Astrocyte (in vitro differentiated cells and primary cell): ENCODE data around the gene CTNNBIP1. TPM values are rescaled to one million over a fixed set of nuclear protein-coding genes. Genes with fewer than 3 reads are reported as not detected.

Source experiments
- DNase-seq: peaks from one replicate; pipeline ENCODE4 v3.0.0-alpha.2; 2010; ENCODE audit warnings: low read depth
- FAIRE-seq: peaks from 2 replicates; lab custom pipeline; 2011; peaks lifted over from hg19 to GRCh38; lab: Jason Lieb, UNC
- H2AFZ ChIP-seq: 2 replicates; pipeline ENCODE4 v1.6.0; 2012; ENCODE audit warnings: low read depth, low read length, inconsistent platforms
- H3K27ac ChIP-seq: 2 replicates; pipeline ENCODE4 v1.5.1; 2011; ENCODE audit warnings: low read depth, low read length, inconsistent platforms
- H3K27me3 ChIP-seq: 2 replicates; pipeline ENCODE4 v1.6.0; 2011; ENCODE audit warnings: low read length, inconsistent platforms; ENCODE audit not compliant: insufficient read depth
- H3K36me3 ChIP-seq: 2 replicates; pipeline ENCODE4 v1.5.1; 2011; ENCODE audit warnings: low read length, inconsistent platforms; ENCODE audit not compliant: insufficient read depth
- H3K4me1 ChIP-seq: 2 replicates; pipeline ENCODE4 v1.5.1; 2011; ENCODE audit warnings: low read length, inconsistent platforms; ENCODE audit not compliant: insufficient read depth
- H3K4me2 ChIP-seq: 2 replicates; pipeline ENCODE4 v1.6.0; 2012; ENCODE audit warnings: low read length, inconsistent platforms
- H3K4me3 ChIP-seq: 2 replicates; pipeline ENCODE4 v1.5.1; 2011; ENCODE audit warnings: low read depth, mild to moderate bottlenecking, low read length, inconsistent platforms; ENCODE audit not compliant: insufficient read depth
- H3K79me2 ChIP-seq: 2 replicates; pipeline ENCODE4 v1.6.0; 2012; ENCODE audit warnings: mild to moderate bottlenecking, low read length, inconsistent platforms; ENCODE audit not compliant: insufficient read depth
- H3K9ac ChIP-seq: 2 replicates; pipeline ENCODE4 v1.6.0; 2012; ENCODE audit warnings: mild to moderate bottlenecking, low read length, inconsistent platforms
- H3K9me3 ChIP-seq: 2 replicates; pipeline ENCODE4 v1.5.1; 2012; ENCODE audit warnings: low read depth, mild to moderate bottlenecking, low read length, inconsistent platforms; ENCODE audit not compliant: insufficient read depth
- H4K20me1 ChIP-seq: 2 replicates; pipeline ENCODE4 v1.6.0; 2012; ENCODE audit warnings: low read length, inconsistent platforms; ENCODE audit not compliant: insufficient read depth
- H3K27ac Mint-ChIP-seq: one replicate; pipeline ENCODE4 v1.8.0; 2021; ENCODE audit warnings: mild to moderate bottlenecking, mixed read lengths; ENCODE audit not compliant: unreplicated experiment
- H3K27me3 Mint-ChIP-seq: one replicate; pipeline ENCODE4 v1.8.0; 2021; ENCODE audit warnings: low read depth, mixed read lengths; ENCODE audit not compliant: unreplicated experiment
- H3K36me3 Mint-ChIP-seq: one replicate; pipeline ENCODE4 v1.8.0; 2021; ENCODE audit warnings: low read depth, mixed read lengths; ENCODE audit not compliant: unreplicated experiment
- H3K4me1 Mint-ChIP-seq: one replicate; pipeline ENCODE4 v1.8.0; 2021; ENCODE audit warnings: low read depth, mixed read lengths; ENCODE audit not compliant: unreplicated experiment
- H3K4me3 Mint-ChIP-seq: one replicate; pipeline ENCODE4 v1.8.0; 2021; ENCODE audit warnings: mild to moderate bottlenecking, moderate library complexity, mixed read lengths; ENCODE audit not compliant: unreplicated experiment
- H3K9me3 Mint-ChIP-seq: one replicate; pipeline ENCODE4 v1.8.0; 2021; ENCODE audit warnings: mild to moderate bottlenecking, mixed read lengths; ENCODE audit not compliant: unreplicated experiment
- EZH2 ChIP-seq: IDR thresholded peaks from 2 replicates; pipeline ENCODE4 v1.6.1; 2012; ENCODE audit warnings: mild to moderate bottlenecking, low read length, inconsistent platforms; ENCODE audit not compliant: insufficient read depth
- total RNA-seq: library from RNA; stranded (reverse); gene quantifications from 2 replicates; pipeline ENCODE4 v1.2.1, GENCODE V29; 2021
- TF ChIP-seq, protein P1 (sequence below): IDR thresholded peaks from 2 replicates; pipeline ENCODE4 v1.5.1; 2011; ENCODE audit warnings: low read depth, mild to moderate bottlenecking, inconsistent platforms, low read length, moderate library complexity; ENCODE audit not compliant: insufficient read depth

Gene CTNNBIP1
- total RNA-seq, 1 donor from 2014 or later = 53.7 TPM

DNA sequence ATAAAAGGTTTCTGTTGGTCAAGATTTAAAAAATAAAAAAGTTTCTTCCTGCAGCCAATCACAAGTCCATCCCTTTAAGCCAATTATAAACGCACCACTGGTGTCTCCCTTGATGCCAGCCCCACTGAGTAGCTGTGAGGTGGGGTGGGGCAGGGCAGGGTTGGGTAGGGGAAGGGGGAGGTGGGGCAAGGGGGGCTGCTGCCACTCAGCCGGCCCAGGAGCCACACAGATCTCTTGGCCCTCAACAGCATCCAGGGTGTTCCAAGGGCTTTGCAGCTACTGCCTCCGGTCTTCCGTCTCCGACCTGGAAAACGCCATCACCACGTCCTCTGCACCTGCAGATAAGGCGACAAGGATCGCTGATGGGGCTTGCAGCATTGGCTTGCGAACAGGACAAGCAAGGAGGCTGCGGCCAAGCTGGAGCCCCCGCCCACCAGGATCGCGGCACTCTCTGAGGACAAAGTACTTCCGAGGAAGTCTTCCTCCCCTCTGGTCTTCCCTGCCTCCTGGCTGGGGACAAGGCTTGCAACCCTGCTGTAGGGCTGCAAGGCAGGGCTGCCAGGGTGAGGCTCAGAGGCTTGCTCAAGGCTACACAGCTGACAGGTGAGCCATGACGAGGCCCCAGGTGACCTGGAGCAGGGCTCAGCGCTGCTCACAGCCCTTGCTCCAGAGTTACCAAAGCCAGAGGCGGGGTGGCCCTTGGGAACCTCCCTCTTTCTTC is 59.5 kb downstream of the CTNNBIP1 start:
- Histone ChIP-seq H3K9me3 (no peaks in the 10 kb centered on the region), H4K20me1 (peaks cover 4% of the 10 kb centered on the region), H3K36me3 (no peaks in the 10 kb centered on the region), H3K79me2 (no peaks in the 10 kb centered on the region), H3K9ac (no peak overlapping the region), H3K27ac (no peak overlapping the region), H3K4me1 (peaks cover 6% of the 10 kb centered on the region), H3K27me3 (no peaks in the 10 kb centered on the region), H2AFZ (no peak overlapping the region), H3K4me2 (no peak overlapping the region), H3K4me3 (no peak overlapping the region)
- no peak for FAIRE-seq
- DNase-seq = no peak
- Mint-ChIP-seq H3K27me3 (no peaks in the 10 kb centered on the region), H3K9me3 (peaks cover 3% of the 10 kb centered on the region), H3K4me3 (no peak overlapping the region), H3K36me3 (peaks cover 16% of the 10 kb centered on the region), H3K4me1 (peaks cover 11% of the 10 kb centered on the region), H3K27ac (no peak overlapping the region)
- no peak for TF ChIP-seq EZH2
- TF ChIP-seq, protein P1, sequence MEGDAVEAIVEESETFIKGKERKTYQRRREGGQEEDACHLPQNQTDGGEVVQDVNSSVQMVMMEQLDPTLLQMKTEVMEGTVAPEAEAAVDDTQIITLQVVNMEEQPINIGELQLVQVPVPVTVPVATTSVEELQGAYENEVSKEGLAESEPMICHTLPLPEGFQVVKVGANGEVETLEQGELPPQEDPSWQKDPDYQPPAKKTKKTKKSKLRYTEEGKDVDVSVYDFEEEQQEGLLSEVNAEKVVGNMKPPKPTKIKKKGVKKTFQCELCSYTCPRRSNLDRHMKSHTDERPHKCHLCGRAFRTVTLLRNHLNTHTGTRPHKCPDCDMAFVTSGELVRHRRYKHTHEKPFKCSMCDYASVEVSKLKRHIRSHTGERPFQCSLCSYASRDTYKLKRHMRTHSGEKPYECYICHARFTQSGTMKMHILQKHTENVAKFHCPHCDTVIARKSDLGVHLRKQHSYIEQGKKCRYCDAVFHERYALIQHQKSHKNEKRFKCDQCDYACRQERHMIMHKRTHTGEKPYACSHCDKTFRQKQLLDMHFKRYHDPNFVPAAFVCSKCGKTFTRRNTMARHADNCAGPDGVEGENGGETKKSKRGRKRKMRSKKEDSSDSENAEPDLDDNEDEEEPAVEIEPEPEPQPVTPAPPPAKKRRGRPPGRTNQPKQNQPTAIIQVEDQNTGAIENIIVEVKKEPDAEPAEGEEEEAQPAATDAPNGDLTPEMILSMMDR = no peak

DNA sequence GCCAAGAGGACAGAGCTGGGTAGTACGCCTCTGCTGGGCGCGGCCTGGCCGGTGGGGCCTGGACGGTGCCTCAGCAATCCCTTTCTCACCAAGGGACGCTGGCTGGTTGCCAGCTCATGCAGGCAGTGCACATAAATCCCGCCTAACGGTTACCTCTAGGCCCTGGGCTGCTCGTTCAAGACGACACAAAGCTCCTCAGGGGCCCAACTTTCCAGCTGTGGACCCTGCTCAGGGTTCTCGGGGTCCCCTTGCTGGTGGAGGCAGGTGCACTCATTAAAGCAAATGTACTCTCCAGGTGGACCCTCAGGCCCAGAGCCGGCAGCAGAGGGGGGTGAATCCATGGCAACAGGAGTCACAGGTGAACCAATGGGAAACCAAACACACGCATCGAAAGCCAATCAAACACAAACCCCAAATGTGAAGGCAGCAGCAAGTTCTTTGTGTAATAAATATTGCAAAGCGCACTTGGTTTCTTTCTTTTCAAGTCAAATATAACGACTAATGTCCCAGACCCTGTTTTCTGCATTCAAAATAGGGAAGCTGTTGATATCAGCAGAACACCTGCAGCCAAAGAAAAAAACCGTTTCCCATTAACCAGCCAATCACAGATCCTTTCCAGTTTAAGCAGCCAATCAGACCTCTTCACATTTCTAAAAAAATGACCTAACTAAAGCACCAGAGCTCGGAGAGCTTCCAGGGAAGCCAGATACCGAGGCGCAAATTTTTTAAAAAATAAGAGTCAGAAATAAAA is 60.2 kb downstream of the CTNNBIP1 start:
- Histone ChIP-seq H3K9ac (no peak overlapping the region), H3K36me3 (no peaks in the 10 kb centered on the region), H3K4me2 (no peak overlapping the region), H3K4me1 (peaks cover 6% of the 10 kb centered on the region), H4K20me1 (peaks cover 4% of the 10 kb centered on the region), H3K79me2 (no peaks in the 10 kb centered on the region), H3K27ac (no peak overlapping the region), H3K27me3 (no peaks in the 10 kb centered on the region), H3K9me3 (no peaks in the 10 kb centered on the region), H2AFZ (no peak overlapping the region), H3K4me3 (no peak overlapping the region)
- Mint-ChIP-seq H3K27me3 (no peaks in the 10 kb centered on the region), H3K36me3 (peaks cover 12% of the 10 kb centered on the region), H3K4me3 (no peak overlapping the region), H3K27ac (no peak overlapping the region), H3K9me3 (peaks cover 3% of the 10 kb centered on the region), H3K4me1 (peaks cover 11% of the 10 kb centered on the region)
- DNase-seq (no peak), FAIRE-seq (no peak)
- no peak for TF ChIP-seq EZH2
- TF ChIP-seq, protein P1 = no peak

DNA sequence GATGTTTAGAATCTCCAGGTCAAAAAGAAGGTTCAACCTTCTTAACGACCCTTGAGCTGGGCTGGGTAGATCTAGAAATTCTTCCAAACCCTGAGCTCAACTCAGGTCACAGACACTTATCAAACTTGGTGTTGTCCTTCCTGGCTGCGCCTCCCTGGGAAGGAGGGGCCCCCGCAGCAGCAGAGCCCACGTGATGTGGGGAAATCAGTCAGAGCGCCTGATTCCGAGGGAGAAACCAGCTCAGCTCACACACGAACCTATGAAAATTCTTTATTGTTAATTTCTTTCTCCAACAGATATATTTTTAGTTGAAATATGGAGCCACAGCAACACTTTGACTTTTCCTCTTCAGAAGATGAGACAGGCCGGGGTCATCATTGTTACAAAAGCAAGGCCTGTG is 62.0 kb downstream of the CTNNBIP1 start:
- DNase-seq (no peak), FAIRE-seq (no peak)
- H3K4me3 Mint-ChIP-seq = no peak overlapping the region
- H3K36me3 Mint-ChIP-seq = peaks cover 4% of the 10 kb centered on the region
- H3K9me3 ChIP-seq = no peaks in the 10 kb centered on the region
- no peaks in the 10 kb centered on the region for H3K79me2 ChIP-seq
- no peak for TF ChIP-seq EZH2
- TF ChIP-seq, protein P1 = no peak
- no peak overlapping the region for H3K4me2 ChIP-seq
- no peaks in the 10 kb centered on the region for H3K9me3 Mint-ChIP-seq
- peaks cover 4% of the 10 kb centered on the region for H4K20me1 ChIP-seq
- no peaks in the 10 kb centered on the region for H3K36me3 ChIP-seq
- peaks cover 11% of the 10 kb centered on the region for H3K4me1 Mint-ChIP-seq
- no peak overlapping the region for H3K27ac ChIP-seq
- H3K27me3 ChIP-seq = no peaks in the 10 kb centered on the region
- H3K4me1 ChIP-seq = peaks cover 6% of the 10 kb centered on the region
- H2AFZ ChIP-seq = no peak overlapping the region
- H3K9ac ChIP-seq = no peak overlapping the region
- H3K27me3 Mint-ChIP-seq = no peaks in the 10 kb centered on the region
- H3K4me3 ChIP-seq = no peak overlapping the region
- no peak overlapping the region for H3K27ac Mint-ChIP-seq
